ENCODE data around the gene ABCB9.

The ABCB9 gene

GRCh38 chr12:122994781-122995502 lies 28.7 kb upstream of the ABCB9 start:
- no peak for DNase-seq (ENCODE audit: low read depth)

GRCh38 chr12:122994140-122994675 lies 27.9 kb upstream of the ABCB9 start:
- DNase-seq (ENCODE audit: low read depth), result no peak

GRCh38 chr12:122992386-122992785 lies 26.1 kb upstream of the ABCB9 start:
- DNase-seq (ENCODE audit: low read depth), result no peak

- no peak for DNase-seq (ENCODE audit: low read depth)
Measured at GRCh38 chr12:122991623-122992275, 25.5 kb upstream of the ABCB9 start.

GRCh38 chr12:122990961-122991622 lies 24.8 kb upstream of the ABCB9 start:
- DNase-seq (ENCODE audit: low read depth), result no peak

GRCh38 chr12:122990561-122990960 lies 24.3 kb upstream of the ABCB9 start:
- DNase-seq (ENCODE audit: low read depth), result no peak

- DNase-seq (ENCODE audit: low read depth), result no peak
Measured at GRCh38 chr12:122989874-122990419, 23.7 kb upstream of the ABCB9 start.

GRCh38 chr12:122989225-122989839 lies 23.1 kb upstream of the ABCB9 start:
- no peak for DNase-seq (ENCODE audit: low read depth)

- DNase-seq (ENCODE audit: low read depth), result no peak
Measured at GRCh38 chr12:122988612-122989212, 22.4 kb upstream of the ABCB9 start.

- DNase-seq (ENCODE audit: low read depth), result no peak
Measured at GRCh38 chr12:122988036-122988435, 21.8 kb upstream of the ABCB9 start.

GRCh38 chr12:122987086-122987951 lies 21.1 kb upstream of the ABCB9 start:
- no peak for DNase-seq (ENCODE audit: low read depth)

GRCh38 chr12:122986258-122986871 lies 20.1 kb upstream of the ABCB9 start:
- no peak for DNase-seq (ENCODE audit: low read depth)

GRCh38 chr12:122985338-122986257 lies 19.3 kb upstream of the ABCB9 start:
- no peak for DNase-seq (ENCODE audit: low read depth)

- DNase-seq (ENCODE audit: low read depth), result no peak
Measured at GRCh38 chr12:122984612-122985337, 18.5 kb upstream of the ABCB9 start.

- DNase-seq (ENCODE audit: low read depth), result no peak
Measured at GRCh38 chr12:122983789-122984515, 17.7 kb upstream of the ABCB9 start.

- no peak for DNase-seq (ENCODE audit: low read depth)
Measured at GRCh38 chr12:122982963-122983788, 16.9 kb upstream of the ABCB9 start.

GRCh38 chr12:122982477-122982815 lies 16.2 kb upstream of the ABCB9 start:
- no peak for DNase-seq (ENCODE audit: low read depth)

Data from non-pigmented ciliary epithelial cell (primary cell).